HepG2 (cell line): Measurements from ENCODE around the gene GUCY2D. TPM values are rescaled to one million over a fixed set of nuclear protein-coding genes. Genes with fewer than 3 reads are reported as not detected.

Experiments used
- AGO2 ChIP-seq: fragments of 200-400 bp; formaldehyde crosslinking; optimal IDR thresholded peaks from 2 replicates; pipeline ENCODE3; 2017; ENCODE audit warnings: mild to moderate bottlenecking, low read depth, low read length, moderate library complexity
- CSRNP2 ChIP-seq: sonication (generic); formaldehyde crosslinking; conservative IDR thresholded peaks from 2 replicates; pipeline ENCODE4 v1.8.0; 2022; ENCODE audit warnings: low read depth, missing genetic modification reagents
- EHMT2 ChIP-seq: fragments of 200-600 bp; sonication (generic); IDR thresholded peaks from 2 replicates; pipeline ENCODE4 v1.7.0; 2017; ENCODE audit warnings: antibody characterized with exemption, low read depth, low read length, borderline replicate concordance
- ELF4 ChIP-seq: sonication (generic); formaldehyde crosslinking; IDR thresholded peaks from 2 replicates; pipeline ENCODE4 v1.5.0; 2020; ENCODE audit warnings: missing genetic modification reagents, mild to moderate bottlenecking, moderate library complexity, borderline replicate concordance
- ESRRA ChIP-seq: sonication (generic); formaldehyde crosslinking; IDR thresholded peaks from 2 replicates; pipeline ENCODE4 v1.5.1; 2020; ENCODE audit warnings: mild to moderate bottlenecking, low read depth, missing genetic modification reagents
- ETV5 ChIP-seq: IDR thresholded peaks from 2 replicates; pipeline ENCODE4 v1.6.1; 2018; ENCODE audit warnings: missing biosample characterization, missing genetic modification reagents, inconsistent platforms, borderline replicate concordance
- GZF1 ChIP-seq: sonication (generic); formaldehyde crosslinking; IDR thresholded peaks from 2 replicates; pipeline ENCODE4 v1.5.1; 2020; ENCODE audit warnings: mild to moderate bottlenecking, missing genetic modification reagents
- HNRNPH1 ChIP-seq: fragments of 200-400 bp; formaldehyde crosslinking; optimal IDR thresholded peaks from 2 replicates; pipeline ENCODE3; 2017; ENCODE audit warnings: mild to moderate bottlenecking, low read depth, low read length
- IKZF4 ChIP-seq: sonication (generic); formaldehyde crosslinking; IDR thresholded peaks from 2 replicates; pipeline ENCODE4 v1.5.1; 2020; ENCODE audit warnings: borderline replicate concordance, mild to moderate bottlenecking, low read depth, missing genetic modification reagents; ENCODE audit errors: not compliant biosample characterization
- ISX ChIP-seq: sonication (generic); formaldehyde crosslinking; conservative IDR thresholded peaks from 2 replicates; pipeline ENCODE4 v1.5.0; 2020; ENCODE audit warnings: missing genetic modification reagents
- MAFK ChIP-seq, 2 experiments: IDR thresholded peaks in 1 of 2; conservative IDR thresholded peaks in 1 of 2; 2 replicates each; pipeline ENCODE4 v1.6.1; 2011; ENCODE audit warnings: improper control_type of control experiment in 2 of 2, low read length in 2 of 2
- MTA1 ChIP-seq: sonication (generic); formaldehyde crosslinking; IDR thresholded peaks from 2 replicates; pipeline ENCODE4 v1.4.0; 2020; ENCODE audit warnings: missing genetic modification reagents, mild to moderate bottlenecking, borderline replicate concordance
- SALL2 ChIP-seq: sonication (generic); formaldehyde crosslinking; IDR thresholded peaks from 2 replicates; pipeline ENCODE4 v1.8.1; 2023; ENCODE audit warnings: mild to moderate bottlenecking, missing genetic modification reagents, inconsistent platforms
- SATB2 ChIP-seq: sonication (generic); formaldehyde crosslinking; IDR thresholded peaks from 2 replicates; pipeline ENCODE4 v1.5.0; 2020; ENCODE audit warnings: missing genetic modification reagents
- SOX13 ChIP-seq, 3 experiments: fragments of 450-650 bp in 1 of 3; sonication (generic) in 1 of 3; formaldehyde crosslinking in 1 of 3; IDR thresholded peaks in 2 of 3; conservative IDR thresholded peaks in 1 of 3; 2 replicates each; pipeline versions ENCODE4 v1.5.0 to v1.6.1; 2016 to 2020; ENCODE audit warnings: antibody characterized with exemption in 1 of 3, mild to moderate bottlenecking in 1 of 3, missing compliant biosample characterization in 1 of 3, missing genetic modification reagents in 1 of 3, moderate library complexity in 1 of 3
- SOX6 ChIP-seq, 2 experiments: fragments of 450-650 bp in 1 of 2; sonication (generic) in 1 of 2; formaldehyde crosslinking in 1 of 2; IDR thresholded peaks; 2 replicates each; pipeline versions ENCODE4 v1.4.0 to v1.6.1; 2017 to 2020; ENCODE audit warnings: antibody characterized with exemption in 1 of 2, mild to moderate bottlenecking in 1 of 2, missing genetic modification reagents in 1 of 2
- STAG1 ChIP-seq: sonication (generic); formaldehyde crosslinking; IDR thresholded peaks from 2 replicates; pipeline ENCODE4 v1.4.0; 2020; ENCODE audit warnings: missing genetic modification reagents
- ZNF33B ChIP-seq: sonication (generic); formaldehyde crosslinking; IDR thresholded peaks from 2 replicates; pipeline ENCODE4 v1.5.1; 2020; ENCODE audit warnings: mild to moderate bottlenecking, missing genetic modification reagents
- ZNF446 ChIP-seq: sonication (generic); formaldehyde crosslinking; IDR thresholded peaks from 2 replicates; pipeline ENCODE4 v1.5.0; 2020; ENCODE audit warnings: mild to moderate bottlenecking, missing genetic modification reagents
- ZNF460 ChIP-seq: sonication (generic); formaldehyde crosslinking; IDR thresholded peaks from 2 replicates; pipeline ENCODE4 v1.5.1; 2020; ENCODE audit warnings: missing genetic modification reagents, mild to moderate bottlenecking, borderline replicate concordance
- ZNF550 ChIP-seq: sonication (generic); formaldehyde crosslinking; IDR thresholded peaks from 2 replicates; pipeline ENCODE4 v1.4.0; 2020; ENCODE audit warnings: mild to moderate bottlenecking, missing genetic modification reagents, borderline replicate concordance
- ZNF570 ChIP-seq: sonication (generic); formaldehyde crosslinking; IDR thresholded peaks from 2 replicates; pipeline ENCODE4 v1.4.0; 2020; ENCODE audit warnings: mild to moderate bottlenecking, missing genetic modification reagents, borderline replicate concordance
- polyA plus RNA-seq, 8 experiments: library from polyadenylated mRNA; depleted of rRNA in 3 of 8; stranded (reverse) in 7 of 8; unstranded in 1 of 8; fragments of >200 nt; fragmentation: Illumina TruSeq in 4 of 8; extraction: Trizol in 4 of 8; gene quantifications; 2 replicates each; pipeline versions ENCODE4 v1.2.1 to v1.2.3, GENCODE V29; 2011 to 2016; ENCODE audit warnings: low read depth in 4 of 8, missing spikeins in 1 of 8, mixed read lengths in 1 of 8; ENCODE audit not compliant: insufficient read depth in 1 of 8
- total RNA-seq, 5 experiments: library from RNA; depleted of rRNA; stranded (reverse); fragments of >200 nt; fragmentation: Illumina TruSeq; extraction: Trizol; gene quantifications; 2 replicates each; pipeline ENCODE4 v1.2.3, GENCODE V29; 2016; ENCODE audit warnings: low read depth in 1 of 5
- TF ChIP-seq, protein P1 (sequence below): sonication (generic); formaldehyde crosslinking; IDR thresholded peaks from 2 replicates; pipeline ENCODE4 v1.5.1; 2020; ENCODE audit warnings: missing genetic modification reagents, mild to moderate bottlenecking, borderline replicate concordance
- TF ChIP-seq, protein P2 (sequence below): sonication (generic); formaldehyde crosslinking; IDR thresholded peaks from 2 replicates; pipeline ENCODE4 v1.5.1; 2020; ENCODE audit warnings: missing genetic modification reagents, mild to moderate bottlenecking, borderline replicate concordance

The GUCY2D gene
- total and polyA plus RNA-seq, 2 of the 13 experiments (the other 11 are each of a cell fraction or from before 2014, with no cell fraction given): not detected

DNA sequence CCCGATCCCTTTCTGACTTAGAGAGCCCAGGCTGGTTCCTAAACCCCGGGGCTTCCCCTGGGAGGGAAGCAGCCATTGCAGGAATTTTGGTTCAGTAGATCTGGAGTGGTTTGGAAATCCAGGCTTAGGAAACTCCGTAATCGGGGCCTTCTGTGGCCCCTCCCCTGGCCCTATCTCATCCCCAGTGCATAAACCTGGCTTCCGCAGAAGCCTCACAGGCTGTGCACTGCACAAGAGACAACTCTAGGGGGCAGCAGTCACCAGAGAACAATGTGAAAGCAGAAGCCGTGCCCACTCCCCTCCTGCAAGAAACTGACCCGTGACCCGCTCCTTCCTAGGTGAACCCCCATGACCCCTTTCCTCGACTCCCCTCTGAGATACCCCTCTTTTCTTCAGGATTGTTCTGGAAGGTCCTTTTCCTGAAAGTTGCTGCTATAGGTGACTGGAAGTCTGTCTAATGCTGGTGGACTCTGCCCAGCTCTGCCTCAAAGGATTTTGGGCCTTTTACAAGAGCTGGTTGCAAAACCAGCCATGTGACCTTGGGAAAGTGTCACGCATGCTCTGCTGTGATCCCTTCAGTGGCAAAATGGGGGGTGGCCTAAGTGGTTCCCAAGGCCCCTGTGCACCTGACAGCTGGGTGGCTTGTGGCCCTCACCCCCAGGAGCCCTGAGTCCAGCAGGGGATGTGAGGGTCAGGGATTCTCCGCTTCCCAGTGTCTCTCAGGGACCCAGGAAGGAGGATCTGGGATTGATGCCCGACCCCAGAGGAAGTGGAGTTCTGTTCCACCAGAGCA lies 14.4 kb downstream of the GUCY2D start (continued):
- TF ChIP-seq ESRRA: peak; percentile 28; the same call in 1 of the 2 replicates
- TF ChIP-seq SOX13 (IDR thresholded peaks at IDR 0.05): no peak
- TF ChIP-seq SOX13 (CRISPR knock-in tag; conservative IDR thresholded peaks at IDR 0.05 in 1 of 2, IDR thresholded peaks at IDR 0.05 in 1 of 2): no peak
- no peak for TF ChIP-seq ELF4 (CRISPR knock-in tag)
- TF ChIP-seq MAFK (conservative IDR thresholded peaks at IDR 0.05 in 1 of 2, IDR thresholded peaks at IDR 0.05 in 1 of 2; ENCODE audit: low read length in 2 of 2): no peak
- peak; percentile 52 for TF ChIP-seq STAG1 (CRISPR knock-in tag)
- 0 out of 2 replicates have a peak, but pooled peaks have one; percentile 38 for TF ChIP-seq GZF1 (CRISPR knock-in tag)
- TF ChIP-seq ZNF570 (CRISPR knock-in tag): no peak
- no peak for TF ChIP-seq SOX6 (IDR thresholded peaks at IDR 0.05)
- TF ChIP-seq SOX6 (CRISPR knock-in tag; IDR thresholded peaks at IDR 0.05): no peak
- no peak for TF ChIP-seq ZNF460 (CRISPR knock-in tag)
- TF ChIP-seq EHMT2: no peak
- no peak for TF ChIP-seq SATB2 (CRISPR knock-in tag)
- no peak; the same call in 1 of the 2 replicates for TF ChIP-seq MTA1 (CRISPR knock-in tag)
- TF ChIP-seq, protein P1, sequence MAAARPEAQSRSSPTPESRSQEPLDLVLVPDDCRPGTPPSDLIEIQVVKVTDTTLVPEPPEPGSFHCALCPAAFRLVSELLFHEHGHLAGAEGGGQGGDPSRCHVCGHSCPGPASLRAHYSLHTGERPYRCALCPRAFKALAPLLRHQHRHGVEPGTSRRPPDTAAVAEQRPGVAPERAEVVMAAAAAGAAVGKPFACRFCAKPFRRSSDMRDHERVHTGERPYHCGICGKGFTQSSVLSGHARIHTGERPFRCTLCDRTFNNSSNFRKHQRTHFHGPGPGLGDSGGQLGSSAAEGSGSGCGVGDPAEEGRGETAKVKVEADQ: no peak
- TF ChIP-seq, protein P2, sequence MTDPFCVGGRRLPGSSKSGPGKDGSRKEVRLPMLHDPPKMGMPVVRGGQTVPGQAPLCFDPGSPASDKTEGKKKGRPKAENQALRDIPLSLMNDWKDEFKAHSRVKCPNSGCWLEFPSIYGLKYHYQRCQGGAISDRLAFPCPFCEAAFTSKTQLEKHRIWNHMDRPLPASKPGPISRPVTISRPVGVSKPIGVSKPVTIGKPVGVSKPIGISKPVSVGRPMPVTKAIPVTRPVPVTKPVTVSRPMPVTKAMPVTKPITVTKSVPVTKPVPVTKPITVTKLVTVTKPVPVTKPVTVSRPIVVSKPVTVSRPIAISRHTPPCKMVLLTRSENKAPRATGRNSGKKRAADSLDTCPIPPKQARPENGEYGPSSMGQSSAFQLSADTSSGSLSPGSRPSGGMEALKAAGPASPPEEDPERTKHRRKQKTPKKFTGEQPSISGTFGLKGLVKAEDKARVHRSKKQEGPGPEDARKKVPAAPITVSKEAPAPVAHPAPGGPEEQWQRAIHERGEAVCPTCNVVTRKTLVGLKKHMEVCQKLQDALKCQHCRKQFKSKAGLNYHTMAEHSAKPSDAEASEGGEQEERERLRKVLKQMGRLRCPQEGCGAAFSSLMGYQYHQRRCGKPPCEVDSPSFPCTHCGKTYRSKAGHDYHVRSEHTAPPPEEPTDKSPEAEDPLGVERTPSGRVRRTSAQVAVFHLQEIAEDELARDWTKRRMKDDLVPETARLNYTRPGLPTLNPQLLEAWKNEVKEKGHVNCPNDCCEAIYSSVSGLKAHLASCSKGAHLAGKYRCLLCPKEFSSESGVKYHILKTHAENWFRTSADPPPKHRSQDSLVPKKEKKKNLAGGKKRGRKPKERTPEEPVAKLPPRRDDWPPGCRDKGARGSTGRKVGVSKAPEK (CRISPR knock-in tag): no peak
- TF ChIP-seq IKZF4 (CRISPR knock-in tag): no peak
- no peak for TF ChIP-seq HNRNPH1
- TF ChIP-seq AGO2: no peak
- no peak for TF ChIP-seq CSRNP2
- TF ChIP-seq ZNF550 (CRISPR knock-in tag): no peak
- no peak for TF ChIP-seq ZNF446 (CRISPR knock-in tag)
- TF ChIP-seq ISX (CRISPR knock-in tag): no peak
- no peak for TF ChIP-seq ZNF33B (CRISPR knock-in tag)
- TF ChIP-seq ETV5 (CRISPR knock-in tag): no peak
- no peak for TF ChIP-seq SALL2 (CRISPR knock-in tag)
